Endothelial cell (in vitro differentiated cells): ENCODE results near the gene C1orf105. TPM values are rescaled to one million over a fixed set of nuclear protein-coding genes. Genes with fewer than 3 reads are reported as not detected.
A peak's percentile ranks its signal among the peaks of the same experiment; 100 is the strongest.
"Not testable (repeated sequence)": the region's sequence is repeated elsewhere in the genome, so short reads cannot be mapped to it uniquely, and the experiment has no call there.

ENCODE experiments used
- DNase-seq: peaks from one replicate; pipeline ENCODE4 v3.0.0; 2021; ENCODE audit warnings: low spot score
- H3K27ac Mint-ChIP-seq: one replicate; pipeline ENCODE4 v1.8.0; 2021; ENCODE audit warnings: mixed read lengths, inconsistent platforms; ENCODE audit not compliant: unreplicated experiment
- H3K27me3 Mint-ChIP-seq: one replicate; pipeline ENCODE4 v1.8.0; 2021; ENCODE audit warnings: mild to moderate bottlenecking, moderate library complexity, mixed read lengths, inconsistent platforms; ENCODE audit not compliant: unreplicated experiment
- H3K36me3 Mint-ChIP-seq: one replicate; pipeline ENCODE4 v1.8.0; 2021; ENCODE audit warnings: mild to moderate bottlenecking, low read depth, mixed read lengths, inconsistent platforms; ENCODE audit not compliant: unreplicated experiment
- H3K4me1 Mint-ChIP-seq: one replicate; pipeline ENCODE4 v1.8.0; 2021; ENCODE audit warnings: mild to moderate bottlenecking, mixed read lengths, inconsistent platforms; ENCODE audit not compliant: unreplicated experiment
- H3K4me3 Mint-ChIP-seq: one replicate; pipeline ENCODE4 v1.8.0; 2021; ENCODE audit warnings: mild to moderate bottlenecking, mixed read lengths, inconsistent platforms; ENCODE audit not compliant: unreplicated experiment
- H3K9me3 Mint-ChIP-seq: one replicate; pipeline ENCODE4 v1.8.0; 2021; ENCODE audit warnings: mixed read lengths, inconsistent platforms; ENCODE audit not compliant: unreplicated experiment
- total RNA-seq: library from RNA; stranded (reverse); fragmentation: NEBNext Ultra II Directional; extraction: Animal tissue kit (Norgen Biotek cat#: 25700); gene quantifications from one replicate; pipeline ENCODE4 v1.2.1, GENCODE V29; 2021; ENCODE audit not compliant: unreplicated experiment
- TF ChIP-seq, protein P1 (sequence below): fragments of 200-600 bp; sonication (generic); IDR thresholded peaks from one replicate; pipeline ENCODE4 v1.5.0; 2021; ENCODE audit warnings: antibody characterized with exemption; ENCODE audit not compliant: unreplicated experiment

The C1orf105 gene
- total RNA-seq, 1 donor from 2014 or later, result 0.85 TPM

DNA sequence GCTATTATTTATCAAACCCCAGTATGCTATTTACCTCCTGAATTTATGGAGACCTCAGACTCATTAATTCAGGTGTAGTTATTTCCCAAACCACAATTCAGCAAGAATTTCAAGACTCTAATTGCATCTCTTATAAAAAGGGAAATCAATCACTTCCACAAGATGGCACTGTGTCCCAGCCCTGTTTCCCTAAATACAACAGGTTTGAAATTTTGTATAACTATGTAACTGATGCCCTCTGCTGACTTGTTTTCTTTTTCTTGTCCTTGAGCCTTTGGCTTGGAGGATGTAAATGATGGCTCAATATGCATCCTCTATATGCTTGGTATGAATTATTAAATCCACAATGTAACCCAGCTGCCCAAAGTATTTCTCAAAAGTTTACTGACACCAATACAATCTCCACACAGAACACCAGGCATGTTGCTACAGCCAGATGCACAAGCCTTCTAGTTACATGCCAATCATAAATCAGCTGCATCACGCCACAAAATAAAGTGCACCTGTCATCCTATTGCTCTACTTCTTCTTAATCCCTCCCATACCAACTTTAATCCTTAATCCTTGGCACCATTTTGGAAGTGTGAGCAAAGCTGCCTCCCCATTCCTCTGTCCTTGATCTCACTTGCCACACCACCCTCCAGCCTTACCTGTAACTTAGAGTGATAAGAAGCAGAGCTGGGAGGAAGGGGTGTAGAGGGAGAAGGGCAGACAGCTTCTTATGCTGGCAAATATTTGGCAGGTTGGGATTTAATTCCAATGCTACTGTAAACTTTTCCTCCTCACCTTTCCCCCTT, 9.0 kb downstream of the C1orf105 start:
- Mint-ChIP-seq H3K9me3 (no peaks in the 10 kb centered on the region), H3K27ac (no peak overlapping the region), H3K27me3 (peaks cover 1% of the 10 kb centered on the region), H3K4me1 (peaks cover 11% of the 10 kb centered on the region), H3K36me3 (peaks cover 7% of the 10 kb centered on the region), H3K4me3 (no peak overlapping the region)
- DNase-seq, result peak; percentile 25
- TF ChIP-seq, protein P1, sequence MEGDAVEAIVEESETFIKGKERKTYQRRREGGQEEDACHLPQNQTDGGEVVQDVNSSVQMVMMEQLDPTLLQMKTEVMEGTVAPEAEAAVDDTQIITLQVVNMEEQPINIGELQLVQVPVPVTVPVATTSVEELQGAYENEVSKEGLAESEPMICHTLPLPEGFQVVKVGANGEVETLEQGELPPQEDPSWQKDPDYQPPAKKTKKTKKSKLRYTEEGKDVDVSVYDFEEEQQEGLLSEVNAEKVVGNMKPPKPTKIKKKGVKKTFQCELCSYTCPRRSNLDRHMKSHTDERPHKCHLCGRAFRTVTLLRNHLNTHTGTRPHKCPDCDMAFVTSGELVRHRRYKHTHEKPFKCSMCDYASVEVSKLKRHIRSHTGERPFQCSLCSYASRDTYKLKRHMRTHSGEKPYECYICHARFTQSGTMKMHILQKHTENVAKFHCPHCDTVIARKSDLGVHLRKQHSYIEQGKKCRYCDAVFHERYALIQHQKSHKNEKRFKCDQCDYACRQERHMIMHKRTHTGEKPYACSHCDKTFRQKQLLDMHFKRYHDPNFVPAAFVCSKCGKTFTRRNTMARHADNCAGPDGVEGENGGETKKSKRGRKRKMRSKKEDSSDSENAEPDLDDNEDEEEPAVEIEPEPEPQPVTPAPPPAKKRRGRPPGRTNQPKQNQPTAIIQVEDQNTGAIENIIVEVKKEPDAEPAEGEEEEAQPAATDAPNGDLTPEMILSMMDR, result peak; percentile 50

DNA sequence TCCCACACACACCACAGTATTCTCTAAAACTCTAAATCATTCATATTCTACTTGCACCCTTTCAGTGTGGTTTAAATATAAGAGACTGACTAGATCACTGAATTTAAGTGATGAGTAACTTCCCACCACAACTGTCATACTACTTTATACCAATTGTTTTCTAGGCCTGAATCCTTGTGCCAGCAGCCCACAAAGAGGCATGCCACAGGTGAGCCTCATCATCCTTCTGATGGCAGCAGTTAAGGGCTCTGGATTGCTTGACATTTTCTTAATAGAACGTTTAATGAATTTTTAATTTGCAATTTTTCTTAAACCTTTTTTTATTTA, 9.6 kb downstream of the C1orf105 start:
- Mint-ChIP-seq H3K4me3 (no peak overlapping the region), H3K4me1 (peaks cover 11% of the 10 kb centered on the region), H3K9me3 (no peaks in the 10 kb centered on the region)

DNA sequence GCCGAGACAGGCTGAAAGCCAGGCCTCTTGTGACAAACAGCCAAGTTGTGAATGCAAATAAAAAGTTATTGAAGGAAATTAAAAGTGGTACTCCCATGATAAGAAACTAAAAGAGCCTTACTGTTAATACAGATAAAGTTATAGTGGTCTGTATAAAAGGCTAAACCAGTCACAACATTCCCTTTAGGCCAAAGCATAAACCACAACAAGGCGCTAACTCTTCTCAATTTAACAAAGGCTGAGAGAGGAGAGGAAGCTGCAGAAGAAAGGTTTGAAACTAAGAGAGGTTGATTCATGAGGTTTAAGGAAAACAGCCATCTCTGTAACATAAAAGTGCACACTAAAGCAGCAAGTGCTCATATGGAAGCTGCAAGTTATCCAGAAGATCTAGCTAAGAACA, 10.7 kb downstream of the C1orf105 start:
- TF ChIP-seq, protein P1, result no peak
- no peak for DNase-seq
- Mint-ChIP-seq H3K36me3 (peaks cover 7% of the 10 kb centered on the region), H3K4me3 (no peak overlapping the region), H3K4me1 (peaks cover 11% of the 10 kb centered on the region), H3K27ac (no peak overlapping the region), H3K9me3 (no peaks in the 10 kb centered on the region), H3K27me3 (peaks cover 1% of the 10 kb centered on the region)

More for the DNA sequence above, 9.6 kb downstream of the C1orf105 start:
- H3K27me3 Mint-ChIP-seq, result peaks cover 1% of the 10 kb centered on the region
- peaks cover 7% of the 10 kb centered on the region for H3K36me3 Mint-ChIP-seq
- H3K27ac Mint-ChIP-seq, result no peak overlapping the region
- DNase-seq, result no peak
- TF ChIP-seq, protein P1, result no peak

DNA sequence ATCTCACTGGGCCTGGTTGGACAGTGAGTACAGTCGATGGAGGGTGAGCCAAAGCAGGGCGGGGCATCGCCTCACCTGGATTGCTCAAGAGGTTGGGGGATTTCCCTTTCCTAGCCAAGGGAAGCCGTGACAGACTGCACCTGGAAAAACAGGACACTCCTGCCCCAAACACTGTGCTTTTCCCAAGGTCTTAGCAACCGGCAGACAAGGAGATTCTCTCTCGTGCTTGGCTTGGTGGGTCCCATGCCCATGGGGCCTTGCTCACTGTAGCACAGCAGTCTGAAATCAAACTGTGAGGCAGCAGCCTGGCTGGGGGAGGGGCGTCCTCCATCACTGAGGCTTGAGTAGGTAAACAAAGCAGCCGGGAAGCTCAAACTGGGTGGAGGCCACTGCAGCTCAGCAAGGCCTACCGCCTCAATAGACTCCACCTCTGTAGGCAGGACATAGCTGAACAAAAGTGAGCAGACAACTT, 11.3 kb downstream of the C1orf105 start:
- Mint-ChIP-seq H3K36me3 (peaks cover 7% of the 10 kb centered on the region), H3K4me3 (no peak overlapping the region), H3K4me1 (peaks cover 11% of the 10 kb centered on the region), H3K9me3 (no peaks in the 10 kb centered on the region), H3K27ac (no peak overlapping the region), H3K27me3 (peaks cover 1% of the 10 kb centered on the region)
- DNase-seq, result no peak
- TF ChIP-seq, protein P1, result no peak

DNA sequence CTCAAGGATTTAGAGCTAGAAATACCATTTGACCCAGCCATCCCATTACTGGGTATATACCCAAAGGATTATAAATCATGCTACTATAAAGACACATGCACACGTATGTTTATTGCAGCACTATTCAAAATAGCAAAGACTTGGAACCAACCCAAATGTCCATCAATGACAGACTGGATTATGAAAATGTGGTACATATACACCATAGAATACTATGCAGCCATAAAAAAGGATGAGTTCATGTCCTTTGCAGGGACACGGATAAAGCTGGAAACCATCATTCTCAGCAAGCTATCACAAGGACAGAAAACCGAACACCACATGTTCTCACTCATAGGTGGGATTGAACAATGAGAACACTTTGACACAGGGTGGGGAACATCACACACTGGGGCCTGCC, 16.7 kb downstream of the C1orf105 start:
- DNase-seq, H3K9me3 Mint-ChIP-seq, H3K27me3 Mint-ChIP-seq, H3K4me3 Mint-ChIP-seq, H3K27ac Mint-ChIP-seq: not testable (repeated sequence)
- Mint-ChIP-seq H3K4me1 (peaks cover 11% of the 10 kb centered on the region), H3K36me3 (peaks cover 20% of the 10 kb centered on the region)
